PFSK-1 (cell line): ENCODE results near the gene CCDC51.

ENCODE experiments used
- FOXP2 ChIP-seq: optimal IDR thresholded peaks from 2 replicates; pipeline ENCODE3; 2011; ENCODE audit warnings: borderline replicate concordance, control low read depth, inconsistent platforms; ENCODE audit not compliant: insufficient read depth; ENCODE audit errors: extremely low read length, extremely low read depth
- POLR2AphosphoS5 ChIP-seq: IDR thresholded peaks from 2 replicates; pipeline ENCODE4 v1.6.1; 2012; ENCODE audit warnings: low read depth, mild to moderate bottlenecking, control low read depth, low read length, moderate library complexity
- REST ChIP-seq, 2 experiments: IDR thresholded peaks; 2 replicates each; pipeline versions ENCODE4 v1.6.1 to v1.8.0; 2011 to 2012; ENCODE audit warnings: low read depth in 2 of 2, low read length in 2 of 2, control low read depth in 1 of 2, inconsistent platforms in 1 of 2, mild to moderate bottlenecking in 1 of 2, moderate library complexity in 1 of 2; ENCODE audit not compliant: insufficient read depth in 1 of 2
- SIN3A ChIP-seq: IDR thresholded peaks from 2 replicates; pipeline ENCODE4 v1.6.1; 2012; ENCODE audit warnings: mild to moderate bottlenecking, low read length, moderate library complexity, borderline replicate concordance; ENCODE audit not compliant: insufficient read depth
- TAF1 ChIP-seq: IDR thresholded peaks from 2 replicates; pipeline ENCODE4 v1.6.1; 2012; ENCODE audit warnings: low read length, control low read depth, borderline replicate concordance; ENCODE audit not compliant: insufficient read depth

GRCh38 chr3:48423883-48424695 is 15.8 kb downstream of the CCDC51 start:
- no peak for TF ChIP-seq TAF1
- TF ChIP-seq SIN3A, result no peak
- TF ChIP-seq POLR2AphosphoS5, result no peak
- TF ChIP-seq REST (IDR thresholded peaks at IDR 0.05; ENCODE audit: insufficient read depth in 1 of 2, low read depth in 2 of 2, low read length in 2 of 2), result no peak
- TF ChIP-seq FOXP2, result no peak
